ENCODE measurements around the gene DPP3. TPM values are rescaled to one million over a fixed set of nuclear protein-coding genes. Genes with fewer than 3 reads are reported as not detected.
A peak's percentile ranks its signal among the peaks of the same experiment; 100 is the strongest.
"Not testable (repeated sequence)": the region's sequence is repeated elsewhere in the genome, so short reads cannot be mapped to it uniquely, and the experiment has no call there.

Gene DPP3
- polyA plus RNA-seq, 4 donors = 7.7 to 22.6 (median 20.6) TPM

GRCh38 chr11:66462911-66463310 is 17.3 kb upstream of the DPP3 start:
- no peak for DNase-seq (ENCODE audit: low read depth in 4 of 4, low spot score in 3 of 4)

DNA sequence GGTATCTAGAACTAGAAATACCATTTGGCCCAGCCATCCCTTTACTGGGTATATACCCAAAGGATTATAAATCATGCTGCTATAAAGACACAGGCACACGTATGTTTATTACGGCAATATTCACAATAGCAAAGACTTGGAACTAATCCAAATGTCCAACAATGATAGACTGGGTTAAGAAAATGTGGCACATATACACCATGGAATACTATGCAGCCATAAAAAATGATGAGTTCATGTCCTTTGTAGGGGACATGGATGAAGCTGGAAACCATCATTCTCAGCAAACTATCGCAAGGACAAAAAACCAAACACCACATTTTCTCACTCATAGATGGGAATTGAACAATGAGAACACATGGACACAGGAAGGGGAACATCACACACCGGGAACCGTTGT is 16.1 kb upstream of the DPP3 start:
- not testable (repeated sequence) for DNase-seq (ENCODE audit: low read depth in 4 of 4, low spot score in 3 of 4)

- DNase-seq (ENCODE audit: low read depth in 4 of 4, low spot score in 3 of 4) = no peak
These were observed 15.3 kb upstream of the DPP3 start for GRCh38 chr11:66464916-66465315.

- no peak for DNase-seq (ENCODE audit: low read depth in 4 of 4, low spot score in 3 of 4)
These were observed 14.6 kb upstream of the DPP3 start for GRCh38 chr11:66465373-66466224.

GRCh38 chr11:66466225-66467033 is 13.8 kb upstream of the DPP3 start, which contains the start of gene PELI3:
Gene PELI3 (plus strand): TSS chr11:66466905. CDS start chr11:66468129, 1,224 bp downstream.
- peak; percentile 85 to 90 (median 87) for DNase-seq (ENCODE audit: low read depth in 4 of 4, low spot score in 3 of 4)

DNA sequence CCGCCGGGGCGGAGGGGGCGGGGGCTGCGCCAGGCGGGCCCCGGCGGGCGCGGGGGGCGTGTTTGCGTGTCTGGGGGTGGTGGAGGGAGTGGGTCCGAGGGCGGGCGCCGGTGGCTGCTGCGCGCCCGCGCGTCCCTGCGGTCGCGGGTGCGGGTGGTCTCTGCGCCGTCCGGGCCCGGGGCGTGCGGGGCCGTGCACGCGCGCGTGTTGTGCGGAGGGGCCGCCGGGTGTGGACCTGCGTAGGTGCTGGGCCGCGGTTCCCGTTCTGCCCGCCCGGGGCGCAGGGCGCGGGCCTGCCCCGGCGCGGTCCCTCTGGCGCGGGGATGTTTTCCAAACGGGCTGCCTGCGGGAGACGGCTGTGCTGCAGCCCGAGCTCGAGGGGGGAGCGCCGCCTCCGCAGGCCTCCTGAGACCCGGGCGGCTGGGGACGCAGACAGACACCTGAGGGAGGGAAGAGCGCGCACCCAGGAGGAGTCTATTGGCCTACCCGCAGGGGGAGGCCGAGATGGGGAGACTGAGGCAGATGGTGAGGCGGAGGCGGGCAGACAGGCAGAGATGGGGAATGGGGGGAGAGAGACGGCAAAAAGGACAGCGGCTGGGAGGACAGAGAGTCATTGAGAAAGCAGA is 13.1 kb upstream of the DPP3 start:
- DNase-seq (ENCODE audit: low read depth in 4 of 4, low spot score in 3 of 4) = no peak

DNA sequence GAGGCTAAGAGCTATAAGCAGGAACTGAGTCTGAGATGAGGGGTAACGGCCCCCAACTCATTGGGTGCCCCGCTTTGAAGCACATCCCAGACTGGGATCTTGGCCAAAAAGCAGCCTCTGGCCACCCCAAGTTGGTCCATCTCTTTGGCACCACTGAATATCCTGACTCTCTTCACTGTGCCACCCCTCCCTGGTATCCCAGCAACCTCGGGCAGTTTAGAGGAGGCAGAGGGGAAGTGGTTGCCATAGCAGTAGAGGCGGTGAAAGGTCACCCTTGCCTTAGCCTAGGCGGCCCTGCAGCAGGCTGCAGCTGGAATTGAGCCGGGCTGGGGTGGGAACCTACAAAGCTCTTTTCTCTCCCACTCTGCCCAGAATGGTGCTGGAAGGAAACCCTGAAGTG is 12.5 kb upstream of the DPP3 start:
- no peak for DNase-seq (ENCODE audit: low read depth in 4 of 4, low spot score in 3 of 4)

GRCh38 chr11:66468691-66469090 is 11.5 kb upstream of the DPP3 start:
- DNase-seq (ENCODE audit: low read depth in 4 of 4, low spot score in 3 of 4) = no peak

DNA sequence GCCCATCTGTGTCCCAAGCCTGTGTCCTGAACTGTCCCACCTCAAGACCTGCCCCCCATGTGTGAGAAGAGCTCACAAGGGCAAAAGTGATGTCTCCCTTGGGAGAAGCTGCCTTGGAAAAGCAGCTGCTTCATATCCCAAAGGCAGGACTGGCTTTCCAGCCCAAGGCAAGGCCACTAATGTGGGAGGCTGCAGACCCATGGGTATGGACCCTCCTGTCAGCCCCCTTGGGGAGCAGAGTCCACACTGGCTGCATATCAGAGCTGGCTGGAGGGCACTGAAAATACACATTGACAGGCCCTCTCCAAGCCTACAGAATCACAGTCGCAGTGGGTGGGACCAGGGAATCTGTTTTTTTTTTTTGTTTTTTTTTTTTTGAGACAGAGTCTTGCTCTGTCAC is 10.8 kb upstream of the DPP3 start:
- no peak for DNase-seq (ENCODE audit: low read depth in 4 of 4, low spot score in 3 of 4)

- DNase-seq (ENCODE audit: low read depth in 4 of 4, low spot score in 3 of 4) = no peak
These were observed 10.2 kb upstream of the DPP3 start for GRCh38 chr11:66470015-66470414.

DNA sequence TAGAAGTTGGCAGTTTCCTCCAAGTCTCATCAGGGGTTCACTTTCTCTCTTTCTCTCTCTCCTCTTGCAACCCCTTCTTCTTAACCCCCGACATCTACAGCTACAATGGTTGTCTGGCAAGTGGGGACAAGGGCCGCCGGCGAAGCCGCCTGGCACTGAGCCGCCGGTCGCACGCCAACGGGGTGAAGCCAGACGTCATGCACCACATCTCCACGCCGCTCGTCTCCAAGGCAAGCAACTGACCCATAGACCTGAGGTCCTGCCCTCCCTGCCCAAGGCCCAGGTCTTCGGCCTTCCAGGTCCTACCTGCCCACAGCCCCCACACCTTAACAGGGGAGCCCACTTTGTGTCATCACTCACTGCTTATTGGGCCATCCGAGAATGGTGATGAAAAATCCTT is 9.1 kb upstream of the DPP3 start:
- DNase-seq (ENCODE audit: low read depth in 4 of 4, low spot score in 3 of 4) = no peak

DNA sequence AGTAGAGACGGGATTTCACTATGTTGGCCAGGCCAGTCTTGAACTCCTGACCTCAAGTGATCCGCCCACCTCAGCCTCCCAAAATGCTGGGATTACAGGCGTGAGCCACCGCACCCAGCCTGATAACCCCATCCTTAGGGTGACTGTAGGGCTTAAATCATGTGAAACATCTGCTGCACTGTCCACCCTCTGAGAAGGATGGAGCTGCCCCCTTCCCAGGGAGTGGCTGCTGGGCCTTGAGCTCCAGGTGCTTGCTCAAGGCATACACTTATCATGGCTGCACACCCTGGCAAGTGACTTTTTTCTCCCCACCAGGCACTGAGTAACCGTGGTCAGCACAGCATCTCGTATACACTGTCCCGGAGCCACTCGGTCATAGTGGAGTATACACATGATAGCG is 8.2 kb upstream of the DPP3 start:
- no peak for DNase-seq (ENCODE audit: low read depth in 4 of 4, low spot score in 3 of 4)

GRCh38 chr11:66473167-66473566 is 7.1 kb upstream of the DPP3 start:
- DNase-seq (ENCODE audit: low read depth in 4 of 4, low spot score in 3 of 4) = no peak

- DNase-seq (ENCODE audit: low read depth in 4 of 4, low spot score in 3 of 4) = no peak
These were observed 6.4 kb upstream of the DPP3 start for GRCh38 chr11:66473608-66474515.

DNA sequence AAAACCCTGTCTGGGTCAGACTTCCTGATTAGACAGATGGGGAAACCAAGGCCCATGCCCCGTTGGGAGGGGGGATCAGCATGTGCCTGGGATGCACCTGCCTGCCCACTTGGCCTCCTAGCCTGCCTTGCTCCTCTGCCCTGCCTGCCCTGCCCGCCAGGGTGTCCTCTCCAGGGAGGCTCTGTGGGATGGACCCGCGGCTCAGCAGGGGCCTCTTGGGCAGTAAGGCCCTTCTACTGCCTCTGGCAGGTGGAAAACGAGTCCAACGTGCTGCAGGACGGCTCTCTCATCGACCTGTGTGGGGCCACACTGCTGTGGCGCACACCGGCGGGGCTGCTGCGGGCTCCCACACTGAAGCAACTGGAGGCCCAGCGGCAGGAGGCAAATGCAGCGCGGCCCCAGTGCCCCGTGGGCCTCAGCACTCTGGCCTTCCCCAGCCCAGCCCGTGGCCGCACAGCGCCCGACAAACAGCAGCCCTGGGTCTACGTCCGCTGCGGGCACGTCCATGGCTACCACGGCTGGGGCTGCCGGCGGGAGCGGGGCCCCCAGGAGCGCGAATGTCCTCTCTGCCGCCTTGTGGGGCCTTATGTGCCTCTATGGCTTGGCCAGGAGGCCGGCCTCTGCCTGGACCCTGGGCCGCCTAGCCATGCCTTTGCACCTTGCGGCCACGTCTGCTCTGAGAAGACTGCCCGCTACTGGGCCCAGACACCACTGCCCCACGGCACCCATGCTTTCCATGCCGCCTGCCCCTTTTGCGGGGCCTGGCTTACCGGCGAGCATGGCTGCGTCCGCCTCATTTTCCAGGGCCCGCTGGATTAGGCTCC is 4.7 kb upstream of the DPP3 start:
- DNase-seq (ENCODE audit: low read depth in 4 of 4, low spot score in 3 of 4) = no peak

GRCh38 chr11:66476173-66476840 is 3.9 kb upstream of the DPP3 start:
- no peak for DNase-seq (ENCODE audit: low read depth in 4 of 4, low spot score in 3 of 4)

GRCh38 chr11:66476841-66477251 is 3.4 kb upstream of the DPP3 start:
- no peak for DNase-seq (ENCODE audit: low read depth in 4 of 4, low spot score in 3 of 4)

DNA sequence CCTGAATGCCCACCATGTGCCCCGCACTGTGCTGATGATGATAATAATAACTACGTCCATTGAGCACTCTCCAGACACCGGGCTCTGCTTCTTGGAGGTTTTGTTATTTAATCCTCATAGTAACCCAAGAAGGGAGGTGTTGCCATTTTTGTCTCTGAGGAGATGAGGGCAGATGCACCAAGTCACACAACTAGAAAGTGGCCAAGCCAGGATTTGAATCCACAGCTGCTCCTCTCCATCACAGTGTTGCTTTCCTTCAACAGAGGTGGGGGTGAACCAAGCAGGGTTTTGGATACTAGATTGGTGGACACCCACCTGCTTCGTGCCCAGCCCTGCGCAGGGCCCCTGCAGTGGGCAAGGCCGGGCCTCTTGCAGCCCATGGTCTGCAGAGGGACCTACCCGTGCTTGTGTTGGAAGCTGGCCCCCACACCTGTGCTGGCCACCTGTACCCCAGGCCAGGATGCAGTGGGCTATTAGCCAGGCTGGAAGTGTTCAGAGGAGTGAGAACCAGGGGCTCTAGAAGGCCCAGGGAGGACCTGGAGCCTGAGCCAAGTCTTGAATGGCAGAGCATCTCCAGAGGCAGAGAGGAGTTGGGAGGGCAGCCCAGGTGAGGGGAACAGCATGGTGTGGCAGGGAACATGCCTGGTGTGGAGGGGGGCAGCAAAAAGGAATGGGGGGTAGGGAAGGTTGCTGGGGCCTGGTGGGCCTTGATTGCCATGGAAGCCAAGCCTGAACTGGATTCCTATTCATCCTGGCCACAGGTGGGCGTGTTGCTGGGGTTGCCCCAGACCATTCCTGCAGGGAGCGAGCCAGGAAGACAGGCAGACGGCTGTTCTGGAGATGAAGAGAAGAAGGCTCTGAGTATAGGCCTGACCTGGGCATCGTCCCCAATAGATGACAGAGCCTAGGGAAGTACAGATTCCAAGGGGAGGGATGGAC is 2.7 kb upstream of the DPP3 start:
- DNase-seq (ENCODE audit: low read depth in 4 of 4, low spot score in 3 of 4) = no peak
